NCI-H82 treated with DMSO at 0.1 percent for 48 hours (cell line): Measurements from ENCODE around the gene HOXC6.
"Not testable (repeated sequence)": the region's sequence is repeated elsewhere in the genome, so short reads cannot be mapped to it uniquely, and the experiment has no call there.

Experiments
- DNase-seq: peaks from one replicate; lab custom pipeline; 2025; ENCODE audit not compliant: unreplicated experiment; lab: John Stamatoyannopoulos, UW

HOXC6 gene

GRCh38 chr12:54052438-54053002 is 24.3 kb downstream of the HOXC6 start:
- DNase-seq = no peak

- DNase-seq = no peak
These were observed 24.9 kb downstream of the HOXC6 start for GRCh38 chr12:54053003-54053750.

- DNase-seq = no peak
These were observed 25.8 kb downstream of the HOXC6 start, which contains the start of gene HOXC4 for GRCh38 chr12:54053751-54054741. TSS of gene HOXC4 (plus strand) at chr12:54053835. CDS start at chr12:54053923, 88 bp downstream.

GRCh38 chr12:54054742-54055194 is 26.5 kb downstream of the HOXC6 start:
- no peak for DNase-seq

GRCh38 chr12:54055552-54055951 is 27.3 kb downstream of the HOXC6 start:
- DNase-seq = no peak

GRCh38 chr12:54056110-54056509 is 27.9 kb downstream of the HOXC6 start:
- no peak for DNase-seq

- no peak for DNase-seq
These were observed 30.0 kb downstream of the HOXC6 start for GRCh38 chr12:54058128-54058768.

GRCh38 chr12:54059668-54060067 is 31.4 kb downstream of the HOXC6 start:
- no peak for DNase-seq

- DNase-seq = no peak
These were observed 32.1 kb downstream of the HOXC6 start for GRCh38 chr12:54060174-54060974.

- no peak for DNase-seq
These were observed 32.9 kb downstream of the HOXC6 start for GRCh38 chr12:54060975-54061778.

GRCh38 chr12:54065677-54066076 is 37.4 kb downstream of the HOXC6 start:
- no peak for DNase-seq

GRCh38 chr12:54066408-54066807 is 38.2 kb downstream of the HOXC6 start:
- DNase-seq = no peak

GRCh38 chr12:54068418-54069070 is 40.3 kb downstream of the HOXC6 start:
- DNase-seq = no peak

GRCh38 chr12:54071942-54072341 is 43.7 kb downstream of the HOXC6 start:
- no peak for DNase-seq

GRCh38 chr12:54074308-54074707 is 46.1 kb downstream of the HOXC6 start:
- no peak for DNase-seq

GRCh38 chr12:54075409-54075808 is 47.2 kb downstream of the HOXC6 start:
- DNase-seq = no peak

- no peak for DNase-seq
These were observed 47.7 kb downstream of the HOXC6 start for GRCh38 chr12:54075974-54076373.

GRCh38 chr12:54077843-54078242 is 49.6 kb downstream of the HOXC6 start:
- not testable (repeated sequence) for DNase-seq

- not testable (repeated sequence) for DNase-seq
These were observed 50.9 kb downstream of the HOXC6 start for GRCh38 chr12:54079115-54079514.
